Measurements from ENCODE around the gene SIT1. TPM values are rescaled to one million over a fixed set of nuclear protein-coding genes. Genes with fewer than 3 reads are reported as not detected.
"Not testable (repeated sequence)": the region's sequence is repeated elsewhere in the genome, so short reads cannot be mapped to it uniquely, and the experiment has no call there.

Gene SIT1
- total RNA-seq, 1 donor from 2014 or later = 0.33 TPM

DNA sequence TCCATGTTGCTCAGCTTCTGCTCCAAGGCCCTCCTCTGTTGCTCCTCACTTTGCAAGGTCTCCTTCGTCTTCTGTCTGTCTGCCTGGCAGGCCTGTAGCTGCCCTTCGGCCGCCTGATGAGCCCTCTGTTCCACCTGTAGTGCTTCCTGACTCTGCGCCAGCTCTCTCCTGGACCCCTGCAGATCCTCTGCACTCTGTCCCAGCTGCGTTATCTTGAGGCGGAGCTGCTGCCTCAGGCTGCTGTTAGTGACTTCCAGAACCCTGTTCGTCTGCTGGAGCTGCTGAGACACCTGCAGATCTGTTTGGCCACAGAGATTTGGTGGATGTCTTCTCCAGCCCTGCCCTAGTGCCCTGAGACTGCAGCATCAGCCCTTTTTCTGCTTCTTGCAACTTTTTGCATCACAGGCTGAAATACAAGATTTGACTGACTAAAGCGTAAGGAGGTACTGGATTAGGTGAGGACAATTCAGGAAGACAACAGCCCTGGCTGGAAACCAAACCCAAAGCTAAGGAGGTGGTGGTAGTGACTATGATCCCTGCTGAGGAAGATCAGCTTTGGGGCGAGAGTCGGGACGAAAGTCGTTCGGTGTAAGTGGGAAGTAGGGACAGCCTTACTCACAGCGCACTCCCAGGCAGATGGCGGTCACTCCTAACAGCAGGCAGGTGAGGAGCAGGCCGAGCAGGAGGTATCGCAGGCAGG lies 34.6 kb downstream of the SIT1 start:
- DNase-seq (ENCODE audit: low read depth, low spot score) = no peak
- TF ChIP-seq, protein P1, sequence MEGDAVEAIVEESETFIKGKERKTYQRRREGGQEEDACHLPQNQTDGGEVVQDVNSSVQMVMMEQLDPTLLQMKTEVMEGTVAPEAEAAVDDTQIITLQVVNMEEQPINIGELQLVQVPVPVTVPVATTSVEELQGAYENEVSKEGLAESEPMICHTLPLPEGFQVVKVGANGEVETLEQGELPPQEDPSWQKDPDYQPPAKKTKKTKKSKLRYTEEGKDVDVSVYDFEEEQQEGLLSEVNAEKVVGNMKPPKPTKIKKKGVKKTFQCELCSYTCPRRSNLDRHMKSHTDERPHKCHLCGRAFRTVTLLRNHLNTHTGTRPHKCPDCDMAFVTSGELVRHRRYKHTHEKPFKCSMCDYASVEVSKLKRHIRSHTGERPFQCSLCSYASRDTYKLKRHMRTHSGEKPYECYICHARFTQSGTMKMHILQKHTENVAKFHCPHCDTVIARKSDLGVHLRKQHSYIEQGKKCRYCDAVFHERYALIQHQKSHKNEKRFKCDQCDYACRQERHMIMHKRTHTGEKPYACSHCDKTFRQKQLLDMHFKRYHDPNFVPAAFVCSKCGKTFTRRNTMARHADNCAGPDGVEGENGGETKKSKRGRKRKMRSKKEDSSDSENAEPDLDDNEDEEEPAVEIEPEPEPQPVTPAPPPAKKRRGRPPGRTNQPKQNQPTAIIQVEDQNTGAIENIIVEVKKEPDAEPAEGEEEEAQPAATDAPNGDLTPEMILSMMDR (conservative IDR thresholded peaks at IDR 0.05) = no peak
- peaks cover 66% of the 10 kb centered on the region for H3K27me3 Mint-ChIP-seq (ENCODE audit: low read depth)
- H3K27ac Mint-ChIP-seq (ENCODE audit: unreplicated experiment) = no peak overlapping the region
- no peaks in the 10 kb centered on the region for H3K9me3 Mint-ChIP-seq
- no peaks in the 10 kb centered on the region for H3K4me1 Mint-ChIP-seq
- peak overlapping the region; percentile 2 for H3K4me3 Mint-ChIP-seq
- H3K36me3 Mint-ChIP-seq (ENCODE audit: low read depth) = no peaks in the 10 kb centered on the region

DNA sequence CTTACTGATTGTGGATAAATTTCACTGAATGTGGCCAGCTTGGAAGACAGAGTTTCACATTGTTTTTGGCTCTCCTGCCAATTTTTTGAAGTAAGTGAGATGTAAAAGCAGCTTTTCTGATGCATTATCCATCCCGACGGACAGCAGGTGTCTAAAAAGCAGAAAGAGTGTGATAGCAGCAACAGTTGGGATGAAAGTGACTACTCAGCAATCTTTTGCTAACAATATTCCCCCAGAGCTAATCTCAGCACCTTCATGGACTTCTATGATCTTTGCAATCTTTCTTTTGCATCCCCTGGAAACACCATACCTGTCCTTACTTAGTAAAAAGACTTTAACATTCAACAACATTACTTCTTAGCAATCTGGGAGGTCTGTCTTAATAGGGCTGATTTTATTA lies 37.9 kb downstream of the SIT1 start:
- no peak for DNase-seq (ENCODE audit: low read depth, low spot score)
- Mint-ChIP-seq H3K9me3 (no peaks in the 10 kb centered on the region), H3K27ac (ENCODE audit: unreplicated experiment) (no peak overlapping the region), H3K4me1 (no peaks in the 10 kb centered on the region), H3K36me3 (ENCODE audit: low read depth) (peaks cover under 1% of the 10 kb centered on the region), H3K27me3 (ENCODE audit: low read depth) (peaks cover 56% of the 10 kb centered on the region), H3K4me3 (no peak overlapping the region)
- TF ChIP-seq, protein P1 (conservative IDR thresholded peaks at IDR 0.05) = no peak

DNA sequence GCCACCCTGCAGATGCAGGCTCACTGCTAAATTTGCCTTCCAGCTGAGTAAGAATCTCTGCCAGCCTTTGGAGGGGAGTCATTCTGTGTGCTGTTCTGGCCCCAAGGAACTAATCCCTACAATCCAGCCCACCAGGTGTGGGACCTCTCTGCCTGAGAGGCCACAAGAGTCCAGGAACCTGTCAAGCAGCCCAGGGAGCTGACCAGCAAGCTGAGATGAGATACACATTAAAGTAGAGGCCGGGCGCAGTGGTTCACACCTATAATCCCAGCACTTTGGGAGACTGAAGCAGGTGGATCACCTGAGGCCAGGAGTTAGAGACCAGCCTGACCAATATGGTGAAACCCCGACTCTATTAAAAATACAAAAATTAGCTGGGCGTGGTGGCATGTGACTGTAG lies 38.7 kb downstream of the SIT1 start:
- H3K9me3 Mint-ChIP-seq; H3K4me1 Mint-ChIP-seq; H3K36me3 Mint-ChIP-seq (ENCODE audit: low read depth); H3K4me3 Mint-ChIP-seq; DNase-seq (ENCODE audit: low read depth, low spot score); H3K27ac Mint-ChIP-seq (ENCODE audit: unreplicated experiment): not testable (repeated sequence)
- peaks cover 48% of the 10 kb centered on the region for H3K27me3 Mint-ChIP-seq (ENCODE audit: low read depth)

DNA sequence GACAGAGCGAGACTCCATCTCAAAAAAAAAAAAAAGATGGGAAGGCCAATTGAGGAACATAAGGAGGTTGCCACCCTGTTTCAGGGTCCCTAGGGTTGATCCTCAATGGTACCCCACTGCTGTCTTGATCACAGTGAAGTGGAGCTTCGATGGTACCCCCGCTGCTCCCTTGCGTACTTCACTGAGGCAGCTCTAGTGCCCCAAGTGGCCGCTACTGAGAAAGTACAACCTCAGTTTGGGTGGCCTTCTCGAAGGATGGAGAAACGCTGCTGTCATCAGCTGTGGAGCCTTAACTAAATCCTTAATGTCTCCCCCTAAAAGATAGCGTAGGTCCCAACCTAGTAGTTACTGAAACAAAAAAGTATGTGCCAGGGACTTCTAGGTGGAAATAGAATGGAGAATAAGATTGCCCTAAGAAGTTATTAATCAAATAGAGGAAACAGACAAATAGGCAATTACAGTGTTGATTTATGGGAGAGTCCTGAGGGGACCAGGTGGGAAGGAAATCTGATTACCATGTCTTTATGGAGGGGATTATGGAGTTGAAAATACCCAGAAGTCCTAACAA lies 39.4 kb downstream of the SIT1 start:
- peaks cover 41% of the 10 kb centered on the region for H3K27me3 Mint-ChIP-seq (ENCODE audit: low read depth)
- peaks cover 2% of the 10 kb centered on the region for H3K36me3 Mint-ChIP-seq (ENCODE audit: low read depth)
- no peak overlapping the region for H3K27ac Mint-ChIP-seq (ENCODE audit: unreplicated experiment)
- no peaks in the 10 kb centered on the region for H3K9me3 Mint-ChIP-seq
- peak overlapping the region; percentile 16 for H3K4me3 Mint-ChIP-seq
- H3K4me1 Mint-ChIP-seq = peaks cover 6% of the 10 kb centered on the region
- TF ChIP-seq, protein P1 (conservative IDR thresholded peaks at IDR 0.05) = peak; percentile 67
- peak; percentile 27 for DNase-seq (ENCODE audit: low read depth, low spot score)

DNA sequence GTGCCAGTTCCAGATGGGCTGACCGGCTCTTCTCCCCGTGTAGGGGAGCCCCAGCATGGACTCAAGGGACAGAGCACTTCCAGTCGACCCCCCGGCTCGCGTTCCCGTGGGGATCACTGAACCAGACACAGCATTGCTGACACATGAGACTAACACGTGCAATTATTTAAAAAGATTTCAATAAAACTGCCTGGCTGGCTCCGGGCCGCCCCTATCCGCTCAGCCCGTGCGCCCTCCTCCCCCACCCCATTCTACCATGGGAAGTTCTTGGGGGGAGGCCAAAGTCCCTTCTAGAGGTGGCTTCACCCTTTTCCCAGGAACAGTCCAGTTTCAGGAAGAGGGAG lies 40.9 kb downstream of the SIT1 start:
- Mint-ChIP-seq H3K9me3 (no peaks in the 10 kb centered on the region), H3K4me1 (peaks cover 11% of the 10 kb centered on the region), H3K36me3 (ENCODE audit: low read depth) (peaks cover 2% of the 10 kb centered on the region), H3K27ac (ENCODE audit: unreplicated experiment) (no peak overlapping the region), H3K27me3 (ENCODE audit: low read depth) (peaks cover 26% of the 10 kb centered on the region), H3K4me3 (no peak overlapping the region)
- DNase-seq (ENCODE audit: low read depth, low spot score) = no peak
- TF ChIP-seq, protein P1 (conservative IDR thresholded peaks at IDR 0.05) = no peak

DNA sequence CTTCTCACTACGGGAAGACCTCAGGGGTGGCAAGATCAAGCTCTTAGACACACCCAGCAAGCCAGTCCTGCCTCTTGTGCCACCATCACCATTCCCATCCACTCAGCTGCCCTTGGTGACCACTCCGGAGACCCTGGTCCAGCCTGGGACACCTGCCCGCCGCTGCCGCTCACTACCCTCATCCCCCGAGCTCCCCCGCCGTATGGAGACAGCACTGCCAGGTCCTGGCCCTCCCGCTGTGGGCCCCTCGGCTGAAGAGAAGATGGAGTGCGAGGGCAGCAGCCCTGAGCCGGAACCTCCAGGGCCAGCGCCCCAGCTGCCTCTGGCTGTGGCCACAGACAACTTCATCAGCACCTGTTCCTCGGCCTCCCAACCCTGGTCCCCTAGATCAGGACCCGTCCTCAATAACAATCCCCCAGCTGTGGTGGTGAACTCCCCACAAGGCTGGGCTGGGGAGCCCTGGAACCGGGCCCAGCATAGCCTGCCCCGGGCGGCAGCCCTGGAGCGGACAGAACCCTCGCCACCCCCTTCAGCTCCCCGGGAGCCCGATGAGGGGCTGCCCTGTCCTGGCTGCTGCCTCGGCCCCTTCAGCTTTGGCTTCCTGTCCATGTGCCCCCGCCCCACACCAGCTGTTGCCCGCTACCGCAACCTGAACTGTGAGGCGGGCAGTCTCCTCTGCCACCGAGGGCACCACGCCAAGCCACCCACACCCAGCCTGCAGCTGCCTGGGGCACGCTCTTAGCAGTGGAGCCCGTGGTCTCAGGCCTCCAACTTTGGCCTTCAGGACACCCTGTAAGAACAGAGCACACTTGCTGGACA lies 41.5 kb downstream of the SIT1 start:
- DNase-seq (ENCODE audit: low read depth, low spot score) = no peak

More for the DNA sequence above, 41.5 kb downstream of the SIT1 start:
- TF ChIP-seq, protein P1 (conservative IDR thresholded peaks at IDR 0.05) = no peak
- Mint-ChIP-seq H3K4me3 (no peak overlapping the region), H3K9me3 (no peaks in the 10 kb centered on the region), H3K27ac (ENCODE audit: unreplicated experiment) (no peak overlapping the region), H3K4me1 (peaks cover 17% of the 10 kb centered on the region), H3K36me3 (ENCODE audit: low read depth) (peaks cover 2% of the 10 kb centered on the region), H3K27me3 (ENCODE audit: low read depth) (peaks cover 20% of the 10 kb centered on the region)
